Mesendoderm (in vitro differentiated cells): ENCODE measurements around the gene MPDZ.

ENCODE experiments used
- DNase-seq: peaks from one replicate; pipeline ENCODE4 v3.0.0; 2013
- H2AK5ac ChIP-seq: 2 replicates; pipeline ENCODE4 v1.6.1; 2013; ENCODE audit warnings: low read length, inconsistent platforms
- H2BK120ac ChIP-seq: 2 replicates; pipeline ENCODE4 v1.6.1; 2013; ENCODE audit warnings: low read depth, mild to moderate bottlenecking, low read length, moderate library complexity, mixed read lengths
- H2BK15ac ChIP-seq: replicated peaks from 2 replicates; pipeline ENCODE4 v1.6.1; 2013; ENCODE audit warnings: low read depth, mild to moderate bottlenecking, moderate library complexity
- H2BK5ac ChIP-seq: 2 replicates; pipeline ENCODE4 v1.6.1; 2013; ENCODE audit warnings: low read length, inconsistent platforms
- H3K18ac ChIP-seq: 2 replicates; pipeline ENCODE4 v1.6.1; 2013; ENCODE audit warnings: mild to moderate bottlenecking, low read length, mixed read lengths
- H3K23ac ChIP-seq: one replicate; pipeline ENCODE4 v1.6.1; 2013; ENCODE audit warnings: low read length
- H3K27ac ChIP-seq: 2 replicates; pipeline ENCODE4 v1.5.1; 2013; ENCODE audit warnings: low read depth, mild to moderate bottlenecking, inconsistent platforms, low read length, moderate library complexity
- H3K27me3 ChIP-seq: 2 replicates; pipeline ENCODE4 v1.6.1; 2013; ENCODE audit warnings: low read length, control low read depth, mild to moderate bottlenecking, inconsistent platforms; ENCODE audit not compliant: insufficient read depth, poor library complexity
- H3K36me3 ChIP-seq: 2 replicates; pipeline ENCODE4 v1.6.1; 2013; ENCODE audit warnings: low read length, inconsistent platforms; ENCODE audit not compliant: control insufficient read depth, insufficient read depth
- H3K4ac ChIP-seq: one replicate; pipeline ENCODE4 v1.6.1; 2013; ENCODE audit warnings: low read depth, mild to moderate bottlenecking, low read length, moderate library complexity
- H3K4me1 ChIP-seq: 2 replicates; pipeline ENCODE4 v1.6.1; 2013; ENCODE audit warnings: low read depth, low read length, inconsistent platforms; ENCODE audit not compliant: control insufficient read depth
- H3K4me2 ChIP-seq: 2 replicates; pipeline ENCODE4 v1.6.1; 2013; ENCODE audit warnings: low read length
- H3K4me3 ChIP-seq: 2 replicates; pipeline ENCODE4 v1.5.1; 2013; ENCODE audit warnings: mild to moderate bottlenecking, low read length
- H3K56ac ChIP-seq: one replicate; pipeline ENCODE4 v1.6.1; 2013; ENCODE audit warnings: low read length
- H3K79me1 ChIP-seq: 2 replicates; pipeline ENCODE4 v1.6.1; 2013; ENCODE audit warnings: low read length, inconsistent platforms
- H3K79me2 ChIP-seq: 2 replicates; pipeline ENCODE4 v1.6.1; 2013; ENCODE audit warnings: mild to moderate bottlenecking, low read length; ENCODE audit not compliant: control insufficient read depth, insufficient read depth
- H3K9ac ChIP-seq: 2 replicates; pipeline ENCODE4 v1.6.1; 2013; ENCODE audit warnings: low read length, inconsistent platforms
- H4K5ac ChIP-seq: one replicate; pipeline ENCODE4 v1.6.1; 2013; ENCODE audit warnings: low read length
- H4K8ac ChIP-seq: one replicate; pipeline ENCODE4 v1.6.1; 2013; ENCODE audit warnings: low read depth, mild to moderate bottlenecking, control low read depth, low read length, moderate library complexity
- WGBS: extraction: QIAGEN DNeasy Blood & Tissue Kit; methylation state at CpG from one replicate; pipeline ENCODE4 v1.1.7; 2013; ENCODE audit warnings: low lambda C conversion rate, missing lambda C conversion rate; ENCODE audit not compliant: insufficient coverage; ENCODE audit errors: extremely low coverage; 5-methylcytosine and 5-hydroxymethylcytosine counted together

MPDZ gene

GRCh38 chr9:13175732-13176131 is 103.8 kb downstream of the MPDZ start:
- no peak overlapping the region for H3K9ac ChIP-seq
- H2BK120ac ChIP-seq, result no peak overlapping the region
- no peak overlapping the region for H3K27ac ChIP-seq
- DNase-seq, result no peak
- no peaks in the 10 kb centered on the region for H3K79me1 ChIP-seq
- H4K8ac ChIP-seq, result no peak overlapping the region
- H2BK5ac ChIP-seq, result no peak overlapping the region
- no peak overlapping the region for H3K23ac ChIP-seq
- no peak overlapping the region for H3K4ac ChIP-seq
- H3K4me2 ChIP-seq, result no peak overlapping the region
- no peak overlapping the region for H2BK15ac ChIP-seq
- H3K27me3 ChIP-seq, result no peaks in the 10 kb centered on the region
- H3K56ac ChIP-seq, result no peak overlapping the region
- WGBS, result no CpG with 5 or more reads among the region's 2 CpGs
- H3K18ac ChIP-seq, result no peak overlapping the region
- no peak overlapping the region for H3K4me3 ChIP-seq
- H3K4me1 ChIP-seq, result no peaks in the 10 kb centered on the region
- H3K36me3 ChIP-seq, result no peaks in the 10 kb centered on the region
- H2AK5ac ChIP-seq, result no peak overlapping the region
- no peaks in the 10 kb centered on the region for H3K79me2 ChIP-seq
- no peak overlapping the region for H4K5ac ChIP-seq

DNA sequence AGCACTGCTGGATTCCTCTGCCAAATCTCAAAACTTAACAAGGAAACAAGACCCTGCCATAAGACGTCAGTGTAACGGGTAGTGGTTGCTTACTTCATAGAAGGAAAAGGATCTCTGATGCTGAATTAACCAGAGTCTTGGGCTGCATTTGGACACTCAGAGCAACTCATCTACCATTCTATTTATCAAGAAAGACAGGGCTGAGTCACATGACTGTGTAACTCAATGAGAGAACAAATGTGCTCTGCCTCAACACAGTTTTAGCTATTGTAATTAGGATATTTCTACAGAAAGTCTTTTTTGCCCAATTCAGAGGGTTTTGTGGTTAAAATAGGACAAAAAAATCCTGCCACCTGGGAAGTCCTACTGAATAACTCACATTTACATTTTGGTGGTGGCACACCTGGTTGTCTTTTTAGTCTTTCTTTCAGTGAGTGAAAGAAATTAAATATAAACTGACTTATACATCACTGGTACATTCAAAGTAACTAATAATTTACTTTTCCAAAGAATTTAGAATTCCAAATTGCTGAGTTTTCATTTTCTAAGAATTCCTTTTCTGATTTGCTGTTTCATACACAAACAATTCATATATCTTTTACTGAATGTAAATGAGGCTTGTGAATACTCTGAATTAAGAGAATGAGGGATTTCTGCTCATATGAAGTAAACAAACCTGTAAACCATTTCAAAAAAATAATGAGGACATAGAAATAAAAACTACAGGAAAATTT is 104.4 kb downstream of the MPDZ start:
- Histone ChIP-seq H4K8ac (no peak overlapping the region), H3K4me2 (no peak overlapping the region), H3K56ac (no peak overlapping the region), H3K27me3 (no peaks in the 10 kb centered on the region), H2AK5ac (no peak overlapping the region), H2BK5ac (no peak overlapping the region), H3K36me3 (no peaks in the 10 kb centered on the region), H3K27ac (no peak overlapping the region), H3K9ac (no peak overlapping the region), H3K4me1 (no peaks in the 10 kb centered on the region), H2BK120ac (no peak overlapping the region), H3K79me1 (no peaks in the 10 kb centered on the region), H3K4ac (no peak overlapping the region), H3K23ac (no peak overlapping the region), H2BK15ac (no peak overlapping the region), H3K4me3 (no peak overlapping the region), H4K5ac (no peak overlapping the region), H3K18ac (no peak overlapping the region), H3K79me2 (no peaks in the 10 kb centered on the region)
- WGBS, result no CpG with 5 or more reads among the region's 2 CpGs
- DNase-seq, result no peak

- Histone ChIP-seq H3K36me3 (no peaks in the 10 kb centered on the region), H3K79me2 (no peaks in the 10 kb centered on the region), H3K23ac (no peak overlapping the region), H3K18ac (no peak overlapping the region), H2BK120ac (no peak overlapping the region), H3K27me3 (no peaks in the 10 kb centered on the region), H3K4ac (no peak overlapping the region), H3K27ac (no peak overlapping the region), H4K8ac (no peak overlapping the region), H3K4me2 (no peak overlapping the region), H4K5ac (no peak overlapping the region), H3K4me3 (no peak overlapping the region), H3K4me1 (no peaks in the 10 kb centered on the region), H2BK15ac (no peak overlapping the region), H2BK5ac (no peak overlapping the region), H3K9ac (no peak overlapping the region), H2AK5ac (no peak overlapping the region), H3K79me1 (no peaks in the 10 kb centered on the region), H3K56ac (no peak overlapping the region)
- DNase-seq, result no peak
- no CpG with 5 or more reads among the region's 4 CpGs for WGBS
These were observed 105.9 kb downstream of the MPDZ start for GRCh38 chr9:13173553-13173952.

GRCh38 chr9:13171261-13171660 is 108.2 kb downstream of the MPDZ start:
- no peaks in the 10 kb centered on the region for H3K79me1 ChIP-seq
- H2BK5ac ChIP-seq, result no peak overlapping the region
- H3K4me3 ChIP-seq, result no peak overlapping the region
- WGBS, result no CpG with 5 or more reads among the region's 2 CpGs
- no peak overlapping the region for H3K9ac ChIP-seq
- H3K27me3 ChIP-seq, result no peaks in the 10 kb centered on the region
- H3K23ac ChIP-seq, result no peak overlapping the region
- H2BK120ac ChIP-seq, result no peak overlapping the region
- H3K27ac ChIP-seq, result no peak overlapping the region
- peak; percentile 14 for DNase-seq
- H3K4me1 ChIP-seq, result no peaks in the 10 kb centered on the region
- H4K8ac ChIP-seq, result no peak overlapping the region
- no peaks in the 10 kb centered on the region for H3K36me3 ChIP-seq
- H3K4me2 ChIP-seq, result no peak overlapping the region
- no peak overlapping the region for H3K4ac ChIP-seq
- H3K79me2 ChIP-seq, result no peaks in the 10 kb centered on the region
- H2AK5ac ChIP-seq, result no peak overlapping the region
- H4K5ac ChIP-seq, result no peak overlapping the region
- H3K18ac ChIP-seq, result no peak overlapping the region
- H3K56ac ChIP-seq, result no peak overlapping the region
- no peak overlapping the region for H2BK15ac ChIP-seq

DNA sequence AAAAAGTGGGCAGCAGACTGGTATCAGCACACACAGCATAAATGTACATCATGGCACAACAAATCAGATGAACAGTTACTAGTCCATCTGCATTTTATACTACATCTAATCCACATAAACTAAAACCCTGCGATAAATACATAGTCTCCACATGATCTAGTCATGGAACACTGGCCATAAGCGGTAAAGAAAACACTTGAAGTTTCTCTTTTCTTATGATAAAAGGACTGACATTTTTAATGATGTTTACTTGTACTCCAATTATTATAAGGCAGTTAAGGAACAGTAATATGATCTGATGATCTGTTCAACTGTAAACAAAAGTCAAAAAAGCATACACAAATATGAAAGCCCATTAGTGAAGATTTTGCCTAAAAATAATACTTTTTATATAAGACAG is 112.5 kb downstream of the MPDZ start:
- Histone ChIP-seq H3K79me1 (no peaks in the 10 kb centered on the region), H3K4me1 (no peaks in the 10 kb centered on the region), H3K27ac (no peak overlapping the region), H2BK15ac (no peak overlapping the region), H3K36me3 (no peaks in the 10 kb centered on the region), H2AK5ac (no peak overlapping the region), H4K5ac (no peak overlapping the region), H2BK120ac (no peak overlapping the region), H3K23ac (no peak overlapping the region), H3K9ac (no peak overlapping the region), H3K18ac (no peak overlapping the region), H3K4me3 (no peak overlapping the region), H3K27me3 (no peaks in the 10 kb centered on the region), H3K4me2 (no peak overlapping the region), H3K79me2 (no peaks in the 10 kb centered on the region), H2BK5ac (no peak overlapping the region), H3K56ac (no peak overlapping the region), H3K4ac (no peak overlapping the region), H4K8ac (no peak overlapping the region)
- no CpG with 5 or more reads among the region's 2 CpGs for WGBS
- no peak for DNase-seq

DNA sequence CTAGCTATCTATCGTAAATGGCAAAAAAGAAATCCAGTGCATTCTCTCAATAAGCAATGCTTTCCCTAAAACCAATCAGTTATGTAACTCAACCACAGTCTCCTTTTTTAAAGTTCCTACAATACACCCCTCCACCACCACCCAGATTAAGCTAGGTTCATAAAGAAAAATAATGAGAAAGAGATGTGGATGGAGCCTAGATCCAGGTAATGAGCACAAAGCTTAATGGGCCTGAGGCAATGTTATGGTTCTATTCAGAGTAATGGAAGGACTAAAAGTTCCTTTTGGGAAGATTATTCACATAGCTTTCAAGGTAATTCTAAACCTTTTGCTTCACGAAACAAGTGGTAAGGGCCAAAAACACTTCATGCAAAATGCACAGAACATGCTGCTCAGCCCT is 113.5 kb downstream of the MPDZ start:
- H3K27ac ChIP-seq, result no peak overlapping the region
- H3K18ac ChIP-seq, result no peak overlapping the region
- H2AK5ac ChIP-seq, result no peak overlapping the region
- no peaks in the 10 kb centered on the region for H3K79me1 ChIP-seq
- H3K4ac ChIP-seq, result no peak overlapping the region
- no peak overlapping the region for H2BK15ac ChIP-seq
- H3K79me2 ChIP-seq, result no peaks in the 10 kb centered on the region
- H3K56ac ChIP-seq, result no peak overlapping the region
- H2BK5ac ChIP-seq, result no peak overlapping the region
- H4K5ac ChIP-seq, result no peak overlapping the region
- no CpG with 5 or more reads among the region's 2 CpGs for WGBS
- H3K23ac ChIP-seq, result no peak overlapping the region
- H3K4me2 ChIP-seq, result no peak overlapping the region
- H3K9ac ChIP-seq, result no peak overlapping the region
- H2BK120ac ChIP-seq, result no peak overlapping the region
- no peak overlapping the region for H3K4me3 ChIP-seq
- H4K8ac ChIP-seq, result no peak overlapping the region
- no peaks in the 10 kb centered on the region for H3K27me3 ChIP-seq
- DNase-seq, result no peak
- H3K36me3 ChIP-seq, result no peaks in the 10 kb centered on the region
- no peaks in the 10 kb centered on the region for H3K4me1 ChIP-seq
